ENCODE results near the gene LMNA. TPM values are rescaled to one million over a fixed set of nuclear protein-coding genes. Genes with fewer than 3 reads are reported as not detected.
"Not testable (repeated sequence)": the region's sequence is repeated elsewhere in the genome, so short reads cannot be mapped to it uniquely, and the experiment has no call there.

Gene LMNA
- total RNA-seq, 8 experiments from 2014 or later = 29.8 to 370 (median 68.0) TPM

GRCh38 chr1:156120318-156120717, 5.8 kb downstream of the LMNA start:
- no peak for ATAC-seq (replicated peaks in 6 of 8)
- no peak overlapping the region for H3K27ac ChIP-seq
- 0 to 94% (median 80%) methylated on average over 1 to 3 of the region's 3 CpGs; no CpG with 5 or more reads in 5 of the 10 experiments for WGBS, 10 experiments
- in situ Hi-C loops (cut with MboI; ENCODE audit: low pct_unique_long_range_greater_than_20kb in 2 of 9, low sequenced_read_pairs in 9 of 9, unreplicated experiment in 9 of 9) = no loop called here
- no peak overlapping the region for H3K4me3 ChIP-seq
- H3K4me1 ChIP-seq (replicated peaks in 1 of 2) = peaks cover 11 to 44% of the 10 kb centered on the region in 2 donors

- H3K4me3 ChIP-seq; H3K27ac ChIP-seq; in situ Hi-C loops (cut with MboI; ENCODE audit: low pct_unique_long_range_greater_than_20kb in 2 of 9, low sequenced_read_pairs in 9 of 9, unreplicated experiment in 9 of 9); ATAC-seq (replicated peaks in 6 of 8): not testable (repeated sequence)
- H3K4me1 ChIP-seq (replicated peaks in 1 of 2) = peaks cover 11 to 42% of the 10 kb centered on the region in 2 donors
- whole genome bisulfite sequencing, 10 experiments = 0 to 100% (median 82%) methylated on average over 1 to 4 of the region's 4 CpGs; no CpG with 5 or more reads in 2 of the 10 experiments
Measured at GRCh38 chr1:156121005-156121404, 6.5 kb downstream of the LMNA start.

DNA sequence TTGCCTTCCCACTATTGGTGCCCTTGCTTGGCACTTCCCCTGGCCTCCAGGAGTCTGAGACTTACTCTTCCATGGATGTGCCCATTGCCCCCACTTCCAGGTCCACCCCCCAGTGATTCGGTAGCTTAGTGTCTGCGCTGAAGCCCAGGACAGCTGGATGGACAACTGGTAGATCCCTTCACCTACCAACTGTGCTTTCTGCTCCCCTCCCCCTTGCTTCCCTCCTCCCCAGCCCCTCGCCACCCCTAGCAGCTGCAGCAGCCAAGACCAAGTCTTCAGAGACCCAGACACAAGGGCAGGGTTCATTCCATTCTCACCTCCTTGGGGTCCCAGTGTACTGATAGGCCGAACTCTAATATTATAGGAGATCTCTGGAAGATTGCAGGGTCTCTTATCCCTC, 6.9 kb downstream of the LMNA start:
- in situ Hi-C loops (cut with MboI; ENCODE audit: low pct_unique_long_range_greater_than_20kb in 2 of 9, low sequenced_read_pairs in 9 of 9, unreplicated experiment in 9 of 9) = no loop called here
- 60 to 100% (median 77%) methylated on average over 1 to 2 of the region's 4 CpGs; no CpG with 5 or more reads in 7 of the 10 experiments for WGBS, 10 experiments
- H3K27ac ChIP-seq = no peak overlapping the region
- H3K4me3 ChIP-seq = no peak overlapping the region
- no peak for ATAC-seq (replicated peaks in 6 of 8)
- H3K4me1 ChIP-seq (replicated peaks in 1 of 2) = peaks cover 15 to 43% of the 10 kb centered on the region in 2 donors

GRCh38 chr1:156122086-156122485, 7.6 kb downstream of the LMNA start:
- in situ Hi-C loops (cut with MboI; ENCODE audit: low pct_unique_long_range_greater_than_20kb in 2 of 9, low sequenced_read_pairs in 9 of 9, unreplicated experiment in 9 of 9) = no loop called here
- no peak for ATAC-seq (replicated peaks in 6 of 8)
- 0 to 89% (median 80%) methylated on average over 1 to 4 of the region's 4 CpGs; no CpG with 5 or more reads in 1 of the 10 experiments for WGBS, 10 experiments
- peaks cover 15 to 45% of the 10 kb centered on the region in 2 donors for H3K4me1 ChIP-seq (replicated peaks in 1 of 2)
- no peak overlapping the region for H3K27ac ChIP-seq
- no peak overlapping the region for H3K4me3 ChIP-seq

- peak in 2 of 8 experiments; percentile 0 to 2 for ATAC-seq (replicated peaks in 6 of 8)
Measured at GRCh38 chr1:156122519-156123355, 8.2 kb downstream of the LMNA start.

DNA sequence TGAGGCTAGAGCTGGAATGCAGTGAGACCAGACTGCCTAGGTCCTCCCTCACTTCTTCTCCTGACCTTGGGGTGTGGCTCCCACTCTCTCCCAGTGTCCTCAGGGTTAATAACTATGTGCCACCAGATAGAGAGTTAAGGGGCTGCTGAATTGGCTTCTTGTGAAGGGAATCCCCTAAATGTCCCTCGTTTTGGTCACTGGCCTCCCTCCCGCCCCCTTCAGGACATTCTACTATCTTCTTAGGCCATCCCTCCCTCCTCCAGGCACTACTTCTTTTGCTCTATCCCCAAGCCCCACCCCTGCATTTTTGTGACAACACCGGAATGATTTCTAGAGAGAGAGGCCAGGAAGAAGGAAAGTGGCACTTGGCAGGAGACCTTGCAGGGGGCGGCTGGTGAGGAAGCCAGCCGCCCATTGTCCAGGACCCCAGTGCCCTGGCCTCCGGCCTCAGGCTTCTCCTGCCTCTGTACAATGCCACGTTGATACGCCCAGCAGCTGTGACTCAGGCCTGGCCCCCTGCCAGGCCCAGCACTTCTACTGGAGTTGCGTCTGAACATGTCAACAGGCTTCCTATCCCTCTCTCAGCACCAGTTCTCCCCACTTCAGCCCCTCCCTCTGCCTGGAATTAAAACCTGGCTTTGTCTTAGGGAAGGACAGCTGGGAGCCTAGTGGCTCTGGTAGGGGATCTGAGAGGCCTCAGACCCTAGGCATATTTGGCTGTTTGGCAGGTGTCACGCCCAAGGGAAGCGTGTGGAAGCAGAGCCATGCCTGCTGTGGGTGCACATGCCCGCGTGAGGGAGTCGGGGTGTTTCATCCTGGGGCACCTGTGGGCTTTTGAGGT, 9.1 kb downstream of the LMNA start:
- Histone ChIP-seq H3K4me1 (replicated peaks in 1 of 2) (peaks cover 15 to 48% of the 10 kb centered on the region in 2 donors), H3K4me3 (no peak overlapping the region), H3K27ac (peak overlapping the region; percentile 6 to 65)
- peak; percentile 31 to 79 (median 67) for ATAC-seq (replicated peaks in 6 of 8)
- in situ Hi-C loops (cut with MboI; ENCODE audit: low pct_unique_long_range_greater_than_20kb in 2 of 9, low sequenced_read_pairs in 9 of 9, unreplicated experiment in 9 of 9) = no loop called here
- 0 to 80% (median 20%) methylated on average over 1 to 12 of the region's 14 CpGs; no CpG with 5 or more reads in 3 of the 10 experiments for WGBS, 10 experiments

More at GRCh38 chr1:156122519-156123355, 8.2 kb downstream of the LMNA start:
- peaks cover 15 to 45% of the 10 kb centered on the region in 2 donors for H3K4me1 ChIP-seq (replicated peaks in 1 of 2)
- H3K27ac ChIP-seq = peak overlapping the region in 1 of 2 donors; percentile 65
- in situ Hi-C loops (cut with MboI; ENCODE audit: low pct_unique_long_range_greater_than_20kb in 2 of 9, low sequenced_read_pairs in 9 of 9, unreplicated experiment in 9 of 9) = no loop called here
- no peak overlapping the region for H3K4me3 ChIP-seq
- WGBS, 10 experiments = 0 to 68% (median 39%) methylated on average over 4 to 14 of the region's 14 CpGs; no CpG with 5 or more reads in 2 of the 10 experiments

DNA sequence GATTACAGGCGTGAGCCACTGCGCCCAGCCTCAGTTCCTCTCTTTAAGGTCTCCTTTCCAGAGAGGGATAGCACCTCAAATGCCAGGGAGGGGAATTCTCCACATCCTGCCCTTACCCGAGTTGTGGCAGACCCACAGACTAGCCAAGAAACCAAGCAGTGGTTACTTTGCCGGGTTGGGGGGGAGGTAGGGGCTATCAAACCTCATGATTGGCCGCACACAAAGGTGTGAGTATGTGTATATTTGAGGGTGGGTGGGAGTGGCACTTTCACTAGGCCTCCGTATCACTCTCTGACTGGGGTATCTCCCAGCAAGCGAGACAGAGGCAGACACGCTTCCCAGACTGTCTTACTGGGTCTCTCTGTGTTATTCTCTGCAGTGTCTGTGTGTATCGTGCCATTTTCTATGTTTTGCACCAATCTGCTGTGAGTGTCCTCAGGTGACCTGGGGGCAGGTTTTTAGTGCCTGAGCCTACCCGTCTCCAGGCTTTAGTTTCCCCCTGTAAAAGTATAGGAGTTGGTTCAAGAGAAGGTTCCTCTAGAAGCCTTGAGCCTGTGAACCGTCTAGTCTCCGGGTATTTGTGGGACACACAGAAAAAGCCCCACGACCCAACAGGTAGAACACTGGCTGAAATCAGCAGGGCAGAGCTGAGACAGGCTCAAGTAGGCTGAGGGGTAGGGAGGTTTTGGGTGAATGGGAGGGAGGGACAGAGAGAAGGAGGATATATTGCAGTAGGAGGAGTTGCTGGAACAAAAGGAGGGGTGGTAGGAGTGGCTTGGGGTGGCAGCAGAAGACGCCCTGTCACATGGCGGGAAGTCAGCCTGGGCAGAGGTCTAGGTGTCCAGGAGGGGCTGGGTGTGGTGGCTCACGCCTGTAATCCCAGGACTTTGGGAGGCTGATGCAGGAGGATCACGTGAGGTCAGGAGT, 10.3 kb downstream of the LMNA start:
- in situ Hi-C loops (cut with MboI; ENCODE audit: low pct_unique_long_range_greater_than_20kb in 2 of 9, low sequenced_read_pairs in 9 of 9, unreplicated experiment in 9 of 9) = loop anchor here in 1 of 9 experiments (25.0 kb wide), 1 partner anchor 112 kb away; the partner anchor contains the start of genes BGLAP and PAQR6
- peak overlapping the region in 1 of 2 donors; percentile 65 for H3K27ac ChIP-seq
- peaks cover 23 to 54% of the 10 kb centered on the region in 2 donors for H3K4me1 ChIP-seq (replicated peaks in 1 of 2)
- 0 to 100% (median 84%) methylated on average over 1 to 11 of the region's 17 CpGs; no CpG with 5 or more reads in 2 of the 10 experiments for WGBS, 10 experiments
- no peak overlapping the region for H3K4me3 ChIP-seq
- peak in 2 of 8 experiments; percentile 5 for ATAC-seq (replicated peaks in 6 of 8)

GRCh38 chr1:156125544-156125943, 11.0 kb downstream of the LMNA start:
- 12 to 100% (median 87%) methylated on average over 2 to 7 of the region's 10 CpGs; no CpG with 5 or more reads in 2 of the 10 experiments for WGBS, 10 experiments

DNA sequence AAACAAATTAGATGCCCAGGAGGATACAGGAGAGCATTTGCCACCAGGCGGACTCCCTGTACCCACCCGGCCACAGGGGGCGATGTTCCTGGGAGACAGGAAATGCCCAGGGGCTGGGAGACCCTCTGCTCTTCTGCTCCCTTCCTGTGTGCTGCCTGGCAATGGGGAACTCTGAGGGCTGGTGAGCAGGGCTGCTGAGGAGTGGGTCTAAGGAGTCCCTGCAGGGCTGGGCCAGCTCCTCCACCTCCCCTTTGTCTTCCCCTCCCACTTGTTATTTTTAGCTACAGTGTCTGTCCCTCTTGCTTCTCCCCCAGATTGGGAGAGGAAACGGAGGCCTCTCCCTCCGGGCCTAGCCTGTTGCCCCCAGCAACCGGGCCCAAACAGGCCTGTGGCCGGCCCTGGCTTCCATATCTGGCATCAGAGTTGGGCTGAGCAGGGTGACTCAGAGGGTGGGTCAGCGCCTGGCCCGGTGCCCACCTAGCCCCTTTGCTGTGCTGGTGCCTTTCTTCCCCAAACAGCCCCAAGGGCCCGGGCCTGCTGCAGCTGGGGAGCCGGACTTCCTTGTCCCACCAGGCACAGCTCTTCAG, 11.6 kb downstream of the LMNA start:
- H3K27ac ChIP-seq = peak overlapping the region in 1 of 2 donors; percentile 2
- in situ Hi-C loops (cut with MboI; ENCODE audit: low pct_unique_long_range_greater_than_20kb in 2 of 9, low sequenced_read_pairs in 9 of 9, unreplicated experiment in 9 of 9) = loop anchor here in 1 of 9 experiments (25.0 kb wide), 1 partner anchor 111 kb away; the partner anchor contains the start of genes BGLAP and PAQR6
- peaks cover 26 to 58% of the 10 kb centered on the region in 2 donors for H3K4me1 ChIP-seq (replicated peaks in 1 of 2)
- ATAC-seq (replicated peaks in 6 of 8) = peak; percentile 27 to 70 (median 66)
- H3K4me3 ChIP-seq = no peak overlapping the region
- 0 to 100% (median 48%) methylated on average over 1 to 6 of the region's 11 CpGs; no CpG with 5 or more reads in 2 of the 10 experiments for WGBS, 10 experiments

More at GRCh38 chr1:156125544-156125943, 11.0 kb downstream of the LMNA start:
- peaks cover 26 to 58% of the 10 kb centered on the region in 2 donors for H3K4me1 ChIP-seq (replicated peaks in 1 of 2)
- in situ Hi-C loops (cut with MboI; ENCODE audit: low pct_unique_long_range_greater_than_20kb in 2 of 9, low sequenced_read_pairs in 9 of 9, unreplicated experiment in 9 of 9) = loop anchor here in 1 of 9 experiments (25.0 kb wide), 1 partner anchor 112 kb away; the partner anchor contains the start of genes BGLAP and PAQR6
- ATAC-seq (replicated peaks in 6 of 8); H3K4me3 ChIP-seq; H3K27ac ChIP-seq: not testable (repeated sequence)

DNA sequence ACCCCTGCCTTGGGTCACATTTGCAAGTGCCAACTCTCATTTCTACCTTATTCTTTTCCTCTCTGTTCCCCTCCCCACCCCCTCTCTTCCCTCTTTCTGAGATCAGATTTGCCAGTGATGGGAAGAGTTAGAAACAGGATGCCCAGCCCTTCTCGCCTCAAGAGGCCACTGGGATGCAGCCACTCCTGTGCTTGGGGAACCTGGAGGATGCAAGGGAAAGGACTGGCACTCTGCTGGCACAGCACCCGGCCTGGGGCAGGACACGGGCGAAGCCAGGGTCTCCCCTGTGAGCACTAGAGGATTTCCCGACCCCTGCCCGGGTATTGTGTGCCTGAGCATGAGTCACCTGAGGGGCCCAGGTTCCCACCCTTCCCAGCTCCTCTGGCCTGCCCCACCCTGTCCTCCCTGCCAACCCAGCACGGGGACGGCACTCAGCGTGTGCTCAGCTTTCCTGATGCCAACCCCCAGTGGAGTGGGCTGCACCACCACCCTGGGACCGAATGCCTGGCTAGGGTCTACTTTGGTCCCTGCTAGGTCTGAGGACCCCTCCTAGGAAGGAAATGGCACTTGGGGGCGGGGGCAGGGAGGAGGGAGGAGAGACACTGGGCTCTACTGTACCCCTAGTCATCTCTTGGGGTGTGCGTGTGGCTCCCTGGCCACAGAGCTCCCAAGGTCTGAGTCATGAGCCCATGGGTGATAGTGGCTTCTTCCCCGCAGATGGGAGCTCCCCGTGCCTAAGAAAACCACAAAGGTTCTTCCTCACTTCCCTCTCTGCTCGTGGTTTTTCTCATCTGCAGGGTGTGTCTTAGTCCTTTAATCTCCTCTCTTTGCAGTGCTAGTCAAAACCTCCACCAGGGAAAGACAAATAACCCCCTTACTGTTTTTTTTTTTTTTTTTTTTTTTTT, 12.4 kb downstream of the LMNA start:
- H3K27ac ChIP-seq = peak overlapping the region in 1 of 2 donors; percentile 2
- no peak overlapping the region for H3K4me3 ChIP-seq
- WGBS, 10 experiments = 0 to 100% (median 30%) methylated on average over 1 to 7 of the region's 15 CpGs; no CpG with 5 or more reads in 2 of the 10 experiments
- H3K4me1 ChIP-seq (replicated peaks in 1 of 2) = peaks cover 26 to 57% of the 10 kb centered on the region in 2 donors
- peak in 4 of 8 experiments; percentile 0 to 1 (median 0) for ATAC-seq (replicated peaks in 6 of 8)
- in situ Hi-C loops (cut with MboI; ENCODE audit: low pct_unique_long_range_greater_than_20kb in 2 of 9, low sequenced_read_pairs in 9 of 9, unreplicated experiment in 9 of 9) = loop anchor here in 1 of 9 experiments (25.0 kb wide), 1 partner anchor 110 kb away; the partner anchor contains the start of genes BGLAP and PAQR6
